Heart left ventricle (tissue), 16 donors: ENCODE results near the gene LIN54. TPM values are rescaled to one million over a fixed set of nuclear protein-coding genes. Genes with fewer than 3 reads are reported as not detected.
"Not testable (repeated sequence)": the region's sequence is repeated elsewhere in the genome, so short reads cannot be mapped to it uniquely, and the experiment has no call there.

ENCODE experiments used
- ATAC-seq, 4 donors: fragments of 200-7000 bp; cut with Tn5 transposase; one replicate each; pipeline ENCODE4 v1.9.1; 2020 to 2022; ENCODE audit warnings: moderate library complexity in 4 of 4, mild to moderate bottlenecking in 3 of 4, moderate number of reproducible peaks in 1 of 4
- DNase-seq, 5 donors: peaks; one replicate each; pipeline ENCODE4 v3.0.0-alpha.2; 2020
- H3K27ac ChIP-seq, 12 donors: fragments of 200-600 bp; sonication (generic) in 4 of 12; one replicate each; pipeline versions ENCODE4 v1.5.0 to v1.8.0; 2016 to 2022; ENCODE audit warnings: mild to moderate bottlenecking in 2 of 12
- H3K27me3 ChIP-seq, 9 donors: fragments of 200-600 bp; sonication (generic) in 2 of 9; one replicate each; pipeline versions ENCODE4 v1.5.1 to v1.8.0; 2016 to 2022; ENCODE audit warnings: mild to moderate bottlenecking in 3 of 9
- H3K36me3 ChIP-seq, 9 donors: fragments of 200-600 bp; sonication (generic) in 2 of 9; one replicate each; pipeline versions ENCODE4 v1.5.0 to v1.8.0; 2018 to 2022; ENCODE audit warnings: mild to moderate bottlenecking in 2 of 9
- H3K4me1 ChIP-seq, 12 donors: fragments of 200-600 bp; sonication (generic) in 4 of 12; one replicate each; pipeline versions ENCODE4 v1.5.0 to v1.8.0; 2016 to 2022; ENCODE audit warnings: mild to moderate bottlenecking in 3 of 12
- H3K4me3 ChIP-seq, 12 donors: fragments of 200-600 bp; sonication (generic) in 4 of 12; one replicate each; pipeline versions ENCODE4 v1.5.0 to v1.8.0; 2017 to 2022; ENCODE audit warnings: mild to moderate bottlenecking in 9 of 12, moderate library complexity in 4 of 12
- H3K9me3 ChIP-seq, 12 donors: fragments of 200-600 bp; sonication (generic) in 4 of 12; one replicate each; pipeline versions ENCODE4 v1.5.0 to v1.8.0; 2016 to 2022; ENCODE audit warnings: mild to moderate bottlenecking in 1 of 12
- CTCF ChIP-seq, 12 donors: fragments of 200-600 bp; sonication (generic) in 4 of 12; IDR thresholded peaks; one replicate each; pipeline versions ENCODE4 v1.5.0 to v1.8.0; 2018 to 2022; ENCODE audit warnings: antibody characterized with exemption in 12 of 12, mild to moderate bottlenecking in 5 of 12
- POLR2A ChIP-seq, 2 donors: fragments of 450-650 bp; IDR thresholded peaks; one replicate each; pipeline ENCODE4 v1.6.1; 2017; ENCODE audit warnings: antibody characterized with exemption in 2 of 2, mild to moderate bottlenecking in 2 of 2, moderate library complexity in 2 of 2
- WGBS, 4 donors: extraction: QIAGEN DNeasy Blood & Tissue Kit in 2 of 4; methylation state at CpG; one replicate each; pipeline versions ENCODE4 v1.1.5 to v1.1.7; 2013 to 2018; 5-methylcytosine and 5-hydroxymethylcytosine counted together
- intact Hi-C, 10 donors: fragments of 100-400 bp; cut with DNase I; formaldehyde crosslinking; loops; one replicate each; pipeline versions ENCODE4 v1.11.1 to v1.14.2; 2022
- long read RNA-seq, 3 donors: library from polyadenylated mRNA; unstranded; transcript quantifications; one replicate each; pipeline ENCODE4 v2.0.0, GENCODE V29; 2020 to 2021
- polyA plus RNA-seq, 2 donors: library from polyadenylated mRNA; stranded (reverse); fragments of 200-250 nt; gene quantifications; one replicate each; pipeline ENCODE4 v1.2.3, GENCODE V29; 2013
- total RNA-seq, 9 donors: library from RNA; depleted of rRNA in 2 of 9; stranded (reverse); fragments of >200 nt in 2 of 9; fragmentation: NEBNext Ultra II Directional in 3 of 9; extraction: Animal tissue kit (Norgen Biotek cat#: 25700) in 3 of 9; gene quantifications; one replicate each; pipeline versions ENCODE4 v1.1.0 to v1.2.4, GENCODE V29; 2016 to 2023
- donor health status: ischemic (EF 13 %, LVEDD 7.1; RV severe dilation, severe dysfunction).
- donor health status: healthy with polysubstance abuse.
- donor health status: DM: no; HTN: yes; CAD: no.
- donor health status: DM: no; HTN: no; CAD: no.
- donor health status: ischemic (EF 25% LVEDD 6.9; RV normal size, moderate dysfunction).
- donor health status: ischemic (EF 25% LVEDD 5.7; RV mildly dilated, moderate dysfunction).
- donor health status: healthy.
- donor health status: DM: yes; HTN: yes; CAD: no.
- donor health status: ischemic (EF 35%, LVEDD 5.7; RV mildly dilated, moderate dysfunction).
- donor health status: nonischemic (EF 11% LVEDD 7.7; RV severe dilation, severe dysfunction).
- donor health status: DM: yes; HTN: yes; CAD: no.
- donor health status: PGD.
- donor health status: ischemic (EF 29% LVEDD 5.4; RV normal size, mild dysfunction).
- donor health status: nonischemic (EF 23%, LVEDD 6.1; RV moderate dilation, normal function).

LIN54 gene
- total RNA-seq (10 to 100 TPM in 2 of 9 donors, 1 to 10 TPM in 7; 6.3 to 11.4 (median 7.2) TPM), polyA plus RNA-seq (1 to 10 TPM; 1.6 to 5.1 TPM)
- long read RNA-seq, donor 1, full-length matches to known transcripts, result 5 of 9 reads
- long read RNA-seq, donor 1, partial matches to known transcripts, result 1 of 9 reads
- long read RNA-seq, donor 1, other reads (novel, unspliced or antisense), result 3 of 9 reads
- long read RNA-seq, donor 2, full-length matches to known transcripts, result 6 of 10 reads
- long read RNA-seq, donor 2, partial matches to known transcripts, result 1 of 10 reads
- long read RNA-seq, donor 2, other reads (novel, unspliced or antisense), result 3 of 10 reads
- long read RNA-seq, donor 3, full-length matches to known transcripts, result 9 of 11 reads
- long read RNA-seq, donor 3, partial matches to known transcripts, result 0 of 11 reads
- long read RNA-seq, donor 3, other reads (novel, unspliced or antisense), result 2 of 11 reads

DNA sequence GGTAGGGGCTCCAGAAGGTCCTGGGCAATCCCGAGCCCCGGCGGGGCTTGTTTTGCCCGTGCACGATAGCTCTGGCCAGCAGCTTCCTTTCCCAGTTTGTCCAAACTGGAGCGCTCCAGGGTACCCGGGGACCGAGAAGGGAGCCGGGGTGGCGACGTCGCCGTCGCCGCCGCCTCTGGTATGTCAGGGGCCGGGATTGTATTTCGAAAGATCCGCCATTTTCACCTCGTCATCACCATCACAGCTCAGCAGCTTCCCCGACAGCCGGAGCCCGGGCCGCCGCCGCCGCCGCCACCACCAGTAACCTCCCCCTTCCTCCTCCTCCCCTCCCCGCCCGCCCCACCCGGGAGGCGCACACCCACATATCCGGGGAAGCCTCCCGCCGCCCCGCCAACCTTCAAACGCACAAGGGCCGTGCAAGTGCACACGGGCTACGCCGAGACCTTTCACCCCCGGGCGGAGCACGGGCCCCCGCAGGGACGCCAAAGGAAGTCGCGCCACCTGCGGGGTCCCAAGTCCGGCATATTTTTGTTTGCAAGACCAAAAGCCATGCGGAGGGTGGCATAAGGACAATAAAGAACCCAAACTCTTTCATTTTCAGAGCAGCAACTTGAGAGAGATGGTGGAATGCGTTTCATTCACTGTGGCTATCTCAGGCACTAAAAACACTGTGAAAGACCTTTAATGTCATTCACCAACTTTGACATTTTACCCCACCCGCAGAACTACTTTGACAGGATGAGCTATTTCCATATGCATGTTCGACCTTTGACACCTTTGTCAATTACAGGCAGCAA lies at the start of gene LIN54:
Gene LIN54 (minus strand): TSS at position 302 of the 797 bp plus-strand sequence. CDS start 25,979 bp downstream, outside the sequence.
- DNase-seq, result peak; percentile 76 to 91 (median 84)
- TF ChIP-seq POLR2A (IDR thresholded peaks at IDR 0.05) (no peak), CTCF (IDR thresholded peaks at IDR 0.05) (no peak)
- Histone ChIP-seq H3K4me1 (peaks cover 0 to 49% (median 23%) of the 10 kb centered on the region in 12 donors), H3K4me3 (peak within 1 kb of the TSS; percentile 52 to 94 (median 78)), H3K27me3 (no peaks in the 10 kb centered on the region), H3K9me3 (no peaks in the 10 kb centered on the region), H3K27ac (peak within 1 kb of the TSS in 11 of 12 donors; percentile 77 to 95 (median 87)), H3K36me3 (no peaks in the 10 kb centered on the region)
- 1% methylated on average over 27 to 54 of the region's 54 CpGs for WGBS, 4 donors
- peak; percentile 5 to 59 (median 56) for ATAC-seq
- intact Hi-C loops, result loop anchor here in 7 of 10 donors (2.0 to 10.0 kb wide), 7 partner anchors 106 to 638 kb away; partner anchors contain the start of genes THAP9 (in 4 of the 7), ENOPH1 (in 1 of the 7), HNRNPD (in 1 of the 7) and HNRNPDL (in 1 of the 7)

DNA sequence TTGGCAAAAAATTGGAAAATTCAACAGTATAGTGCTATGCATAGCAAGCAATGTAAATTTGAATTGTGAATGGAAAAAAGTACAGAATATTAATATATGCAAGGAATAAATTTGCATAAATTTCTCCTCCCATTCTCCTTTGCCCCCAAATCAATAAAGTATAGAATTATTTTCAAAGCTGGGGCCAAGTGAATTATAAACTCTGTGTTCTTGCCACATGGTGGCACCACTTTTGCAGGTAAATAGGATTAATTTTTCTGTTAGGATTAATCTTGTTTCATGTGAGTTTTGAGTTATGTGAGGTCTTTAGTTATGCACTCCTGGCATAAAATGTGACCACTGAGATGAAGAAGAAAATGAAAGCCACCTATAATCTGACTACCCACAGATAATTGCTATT lies 44.3 kb upstream of the LIN54 start:
- peaks cover 0 to 96% (median 84%) of the 10 kb centered on the region in 9 donors for H3K36me3 ChIP-seq
- no peaks in the 10 kb centered on the region for H3K9me3 ChIP-seq
- no peaks in the 10 kb centered on the region for H3K27me3 ChIP-seq
- ATAC-seq (no peak), DNase-seq (no peak)
- no peaks in the 10 kb centered on the region for H3K4me1 ChIP-seq
- intact Hi-C loops, result no loop called here
- H3K27ac ChIP-seq, result no peak overlapping the region
- H3K4me3 ChIP-seq, result no peak overlapping the region
- TF ChIP-seq POLR2A (IDR thresholded peaks at IDR 0.05), result no peak
- TF ChIP-seq CTCF (IDR thresholded peaks at IDR 0.05), result peak in 3 of 12 donors; percentile 13 to 26 (median 24)

GRCh38 chr4:83048781-83049180 lies 38.2 kb upstream of the LIN54 start:
- H3K27ac ChIP-seq, ATAC-seq, H3K4me3 ChIP-seq, H3K27me3 ChIP-seq, H3K4me1 ChIP-seq, DNase-seq, H3K9me3 ChIP-seq, intact Hi-C loops: not testable (repeated sequence)
- 92 to 95% (median 93%) methylated on average over 8 of the region's 8 CpGs for WGBS, 4 donors
- H3K36me3 ChIP-seq, result peaks cover 0 to 64% (median 52%) of the 10 kb centered on the region in 9 donors

DNA sequence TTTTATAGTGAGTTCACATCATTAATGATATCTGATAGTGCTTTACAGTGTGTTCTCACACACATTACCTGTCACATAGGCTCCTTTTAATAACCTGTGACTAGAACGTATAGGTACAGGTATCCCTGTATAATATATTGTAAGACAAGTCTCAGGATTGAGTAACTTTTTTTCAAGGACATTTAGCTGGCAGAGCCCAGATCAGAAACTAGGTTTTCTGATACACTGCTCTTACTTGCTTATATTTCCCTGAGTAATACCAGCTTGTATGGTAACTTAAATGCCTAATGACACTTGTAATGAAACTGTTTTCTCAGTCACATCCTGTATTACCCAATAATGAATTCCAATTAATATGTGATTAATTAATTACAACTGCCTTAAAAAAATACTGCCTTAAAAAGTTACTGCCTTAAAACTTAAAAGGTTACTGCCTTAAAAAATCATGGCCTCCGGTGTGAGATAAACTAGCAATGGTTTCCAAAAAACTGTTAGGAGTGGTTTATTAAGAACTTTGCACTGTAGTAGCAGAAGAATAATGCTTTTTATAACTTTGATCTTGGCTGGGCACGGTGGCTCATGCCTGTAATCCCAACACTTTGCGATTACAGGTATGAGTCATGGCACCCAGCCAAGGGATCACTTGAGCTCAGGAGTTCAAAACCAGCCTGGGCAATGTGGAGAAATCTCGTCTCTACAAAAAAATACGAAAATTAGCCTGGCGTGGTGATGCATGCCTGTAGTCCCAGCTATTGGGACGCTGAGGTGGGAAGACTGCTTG lies 36.3 kb upstream of the LIN54 start:
- intact Hi-C loops, result no loop called here
- H3K9me3 ChIP-seq, result no peaks in the 10 kb centered on the region
- H3K27me3 ChIP-seq, result no peaks in the 10 kb centered on the region
- peaks cover 0 to 6% (median 0%) of the 10 kb centered on the region in 12 donors for H3K4me1 ChIP-seq
- TF ChIP-seq CTCF (IDR thresholded peaks at IDR 0.05), result no peak
- TF ChIP-seq POLR2A (IDR thresholded peaks at IDR 0.05), result no peak
- DNase-seq (no peak), ATAC-seq (no peak)
- H3K4me3 ChIP-seq, result no peak overlapping the region
- H3K36me3 ChIP-seq, result peaks cover 0 to 48% (median 33%) of the 10 kb centered on the region in 9 donors
- no peak overlapping the region for H3K27ac ChIP-seq
- 81 to 91% (median 88%) methylated on average over 8 of the region's 8 CpGs for WGBS, 4 donors
